ENCODE results near the gene SFXN4.

GRCh38 chr10:119132521-119133345 is 32.8 kb downstream of the SFXN4 start:
- TF ChIP-seq, protein P1, sequence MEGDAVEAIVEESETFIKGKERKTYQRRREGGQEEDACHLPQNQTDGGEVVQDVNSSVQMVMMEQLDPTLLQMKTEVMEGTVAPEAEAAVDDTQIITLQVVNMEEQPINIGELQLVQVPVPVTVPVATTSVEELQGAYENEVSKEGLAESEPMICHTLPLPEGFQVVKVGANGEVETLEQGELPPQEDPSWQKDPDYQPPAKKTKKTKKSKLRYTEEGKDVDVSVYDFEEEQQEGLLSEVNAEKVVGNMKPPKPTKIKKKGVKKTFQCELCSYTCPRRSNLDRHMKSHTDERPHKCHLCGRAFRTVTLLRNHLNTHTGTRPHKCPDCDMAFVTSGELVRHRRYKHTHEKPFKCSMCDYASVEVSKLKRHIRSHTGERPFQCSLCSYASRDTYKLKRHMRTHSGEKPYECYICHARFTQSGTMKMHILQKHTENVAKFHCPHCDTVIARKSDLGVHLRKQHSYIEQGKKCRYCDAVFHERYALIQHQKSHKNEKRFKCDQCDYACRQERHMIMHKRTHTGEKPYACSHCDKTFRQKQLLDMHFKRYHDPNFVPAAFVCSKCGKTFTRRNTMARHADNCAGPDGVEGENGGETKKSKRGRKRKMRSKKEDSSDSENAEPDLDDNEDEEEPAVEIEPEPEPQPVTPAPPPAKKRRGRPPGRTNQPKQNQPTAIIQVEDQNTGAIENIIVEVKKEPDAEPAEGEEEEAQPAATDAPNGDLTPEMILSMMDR (IDR thresholded peaks at IDR 0.05): no peak
- no peak for TF ChIP-seq POLR2A (IDR thresholded peaks at IDR 0.05)
